Right atrium auricular region (tissue), 2 donors: Measurements from ENCODE around the gene TMEM208. TPM values are rescaled to one million over a fixed set of nuclear protein-coding genes. Genes with fewer than 3 reads are reported as not detected.

Experiments used
- DNase-seq: peaks from one replicate; pipeline ENCODE4 v3.0.0-alpha.2; 2019; ENCODE audit warnings: low spot score
- H3K27ac ChIP-seq, 2 donors: fragments of 200-600 bp; sonication (generic); 1 replicate in 1 of 2; 2 replicates in 1 of 2; pipeline ENCODE4 v1.5.1; 2016 to 2019
- H3K27me3 ChIP-seq, 2 donors: fragments of 200-600 bp; sonication (generic); one replicate each; pipeline versions ENCODE4 v1.5.1 to v1.6.0; 2017 to 2019
- H3K36me3 ChIP-seq: fragments of 200-600 bp; sonication (generic); one replicate; pipeline ENCODE4 v1.5.1; 2016
- H3K4me1 ChIP-seq, 2 donors: fragments of 200-600 bp; sonication (generic); one replicate each; pipeline versions ENCODE4 v1.5.1 to v1.6.0; 2017 to 2019
- H3K4me3 ChIP-seq, 2 donors: fragments of 200-600 bp; sonication (generic); 1 replicate in 1 of 2; 2 replicates in 1 of 2; pipeline ENCODE4 v1.5.1; 2017 to 2019; ENCODE audit warnings: mild to moderate bottlenecking in 1 of 2, moderate library complexity in 1 of 2
- H3K9me3 ChIP-seq, 2 donors: fragments of 200-600 bp; sonication (generic); one replicate each; pipeline ENCODE4 v1.5.1; 2019
- total RNA-seq, 2 donors: library from RNA; depleted of rRNA; stranded (reverse); fragments of >200 nt; gene quantifications; one replicate each; pipeline ENCODE4 v1.1.0, GENCODE V29; 2016
- TF ChIP-seq, protein P1 (sequence below), 2 donors: fragments of 200-600 bp; sonication (generic); IDR thresholded peaks; one replicate each; pipeline ENCODE4 v1.5.1; 2019; ENCODE audit warnings: antibody characterized with exemption in 2 of 2

The TMEM208 gene
- total RNA-seq, 2 donors from 2014 or later = 16.9 to 27.8 TPM

DNA sequence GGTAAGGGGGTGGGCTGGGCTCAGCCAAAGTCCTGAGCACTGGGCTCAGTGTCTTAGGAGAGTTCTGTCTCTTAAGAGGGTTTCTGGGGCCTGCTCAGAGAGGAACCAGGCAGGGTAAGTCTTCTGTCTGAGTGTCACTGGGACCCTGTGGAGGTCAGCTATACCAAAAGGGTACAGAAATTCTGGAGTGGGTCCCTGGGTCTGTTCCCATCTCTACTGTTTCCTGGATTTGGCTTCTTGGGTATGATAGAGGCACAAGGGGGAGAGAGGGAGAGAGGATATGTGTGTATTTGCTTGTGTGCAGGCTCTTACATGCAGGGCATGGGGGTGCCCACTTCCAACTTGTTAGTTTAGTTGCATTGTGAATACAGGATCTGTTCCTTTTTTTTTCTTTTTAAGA, 33.4 kb upstream of the TMEM208 start:
- H3K4me1 ChIP-seq = peaks cover 0 to 36% of the 10 kb centered on the region in 2 donors
- H3K27me3 ChIP-seq = no peaks in the 10 kb centered on the region
- TF ChIP-seq, protein P1, sequence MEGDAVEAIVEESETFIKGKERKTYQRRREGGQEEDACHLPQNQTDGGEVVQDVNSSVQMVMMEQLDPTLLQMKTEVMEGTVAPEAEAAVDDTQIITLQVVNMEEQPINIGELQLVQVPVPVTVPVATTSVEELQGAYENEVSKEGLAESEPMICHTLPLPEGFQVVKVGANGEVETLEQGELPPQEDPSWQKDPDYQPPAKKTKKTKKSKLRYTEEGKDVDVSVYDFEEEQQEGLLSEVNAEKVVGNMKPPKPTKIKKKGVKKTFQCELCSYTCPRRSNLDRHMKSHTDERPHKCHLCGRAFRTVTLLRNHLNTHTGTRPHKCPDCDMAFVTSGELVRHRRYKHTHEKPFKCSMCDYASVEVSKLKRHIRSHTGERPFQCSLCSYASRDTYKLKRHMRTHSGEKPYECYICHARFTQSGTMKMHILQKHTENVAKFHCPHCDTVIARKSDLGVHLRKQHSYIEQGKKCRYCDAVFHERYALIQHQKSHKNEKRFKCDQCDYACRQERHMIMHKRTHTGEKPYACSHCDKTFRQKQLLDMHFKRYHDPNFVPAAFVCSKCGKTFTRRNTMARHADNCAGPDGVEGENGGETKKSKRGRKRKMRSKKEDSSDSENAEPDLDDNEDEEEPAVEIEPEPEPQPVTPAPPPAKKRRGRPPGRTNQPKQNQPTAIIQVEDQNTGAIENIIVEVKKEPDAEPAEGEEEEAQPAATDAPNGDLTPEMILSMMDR (IDR thresholded peaks at IDR 0.05) = no peak
- no peak for DNase-seq
- no peaks in the 10 kb centered on the region for H3K9me3 ChIP-seq
- H3K36me3 ChIP-seq = peaks cover 50% of the 10 kb centered on the region
- no peak overlapping the region for H3K27ac ChIP-seq
- no peak overlapping the region for H3K4me3 ChIP-seq

DNA sequence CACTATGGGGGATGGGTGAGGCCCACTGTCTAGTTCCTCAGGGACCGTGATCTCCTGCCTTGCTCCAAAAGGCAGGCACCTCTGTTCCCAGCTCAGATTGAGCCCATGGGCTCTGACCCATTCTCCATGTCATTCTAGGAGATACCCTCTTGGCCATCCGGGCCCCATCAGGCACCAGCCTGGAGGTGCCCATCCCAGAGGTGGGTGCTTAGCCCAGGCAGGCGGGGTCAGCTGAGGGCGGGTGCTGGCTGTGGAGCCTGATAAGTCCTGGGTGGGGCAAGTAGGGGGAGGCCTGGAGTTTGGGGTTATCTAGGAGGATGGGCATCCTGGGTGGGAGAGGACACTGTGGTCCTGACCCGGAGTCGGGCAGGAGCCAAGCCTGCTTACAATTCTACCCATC, 32.7 kb upstream of the TMEM208 start:
- TF ChIP-seq, protein P1 (IDR thresholded peaks at IDR 0.05) = no peak
- H3K36me3 ChIP-seq = peaks cover 50% of the 10 kb centered on the region
- peaks cover 0 to 42% of the 10 kb centered on the region in 2 donors for H3K4me1 ChIP-seq
- no peaks in the 10 kb centered on the region for H3K27me3 ChIP-seq
- H3K4me3 ChIP-seq = no peak overlapping the region
- no peak for DNase-seq
- no peak overlapping the region for H3K27ac ChIP-seq
- no peaks in the 10 kb centered on the region for H3K9me3 ChIP-seq

DNA sequence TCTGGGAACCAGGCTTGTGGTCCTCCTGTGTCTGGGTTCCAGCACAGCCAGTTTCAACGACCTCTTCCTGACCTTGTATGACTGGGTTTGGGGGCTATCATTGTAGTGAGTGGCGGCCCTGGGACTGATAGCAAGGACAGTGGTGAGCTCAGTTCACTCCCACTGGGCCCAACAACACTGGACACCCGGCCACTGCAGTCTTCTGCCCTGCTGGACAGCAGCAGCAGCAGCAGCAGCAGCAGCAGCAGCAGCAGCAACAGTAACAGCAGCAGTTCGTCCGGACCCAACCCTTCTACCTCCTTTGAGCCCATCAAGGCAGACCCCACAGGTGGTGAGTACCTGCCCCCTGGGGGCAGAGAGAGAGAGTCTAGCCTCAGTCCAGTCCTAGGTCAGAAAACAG, 31.3 kb upstream of the TMEM208 start:
- Histone ChIP-seq H3K9me3 (no peaks in the 10 kb centered on the region), H3K27me3 (no peaks in the 10 kb centered on the region), H3K36me3 (peaks cover 50% of the 10 kb centered on the region), H3K27ac (no peak overlapping the region), H3K4me3 (no peak overlapping the region), H3K4me1 (peaks cover 0 to 49% of the 10 kb centered on the region in 2 donors)
- TF ChIP-seq, protein P1 (IDR thresholded peaks at IDR 0.05) = no peak
- DNase-seq = no peak

DNA sequence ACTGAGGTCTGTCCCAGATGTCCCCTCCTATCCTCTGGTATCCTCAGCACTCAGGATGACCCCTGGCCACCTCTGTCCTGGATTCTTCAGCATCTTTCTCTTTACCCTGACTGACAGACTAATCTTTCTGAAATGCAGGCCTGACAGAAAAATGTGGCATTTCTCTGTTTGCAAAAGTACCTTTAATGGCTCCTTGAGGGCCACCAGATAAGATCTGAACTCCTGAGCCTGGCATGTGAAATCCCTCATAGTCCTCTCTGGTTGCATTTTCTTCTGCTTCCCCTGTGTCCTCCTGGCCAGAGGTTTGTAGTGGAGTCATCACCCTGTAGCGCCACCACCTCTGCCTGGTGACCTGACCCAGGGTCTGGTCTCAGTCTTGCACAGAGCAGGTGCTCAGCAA, 30.0 kb upstream of the TMEM208 start:
- TF ChIP-seq, protein P1 (IDR thresholded peaks at IDR 0.05) = no peak
- Histone ChIP-seq H3K4me3 (no peak overlapping the region), H3K27ac (no peak overlapping the region), H3K4me1 (peaks cover 0 to 38% of the 10 kb centered on the region in 2 donors), H3K9me3 (no peaks in the 10 kb centered on the region), H3K36me3 (peaks cover 50% of the 10 kb centered on the region), H3K27me3 (no peaks in the 10 kb centered on the region)
- DNase-seq = no peak

DNA sequence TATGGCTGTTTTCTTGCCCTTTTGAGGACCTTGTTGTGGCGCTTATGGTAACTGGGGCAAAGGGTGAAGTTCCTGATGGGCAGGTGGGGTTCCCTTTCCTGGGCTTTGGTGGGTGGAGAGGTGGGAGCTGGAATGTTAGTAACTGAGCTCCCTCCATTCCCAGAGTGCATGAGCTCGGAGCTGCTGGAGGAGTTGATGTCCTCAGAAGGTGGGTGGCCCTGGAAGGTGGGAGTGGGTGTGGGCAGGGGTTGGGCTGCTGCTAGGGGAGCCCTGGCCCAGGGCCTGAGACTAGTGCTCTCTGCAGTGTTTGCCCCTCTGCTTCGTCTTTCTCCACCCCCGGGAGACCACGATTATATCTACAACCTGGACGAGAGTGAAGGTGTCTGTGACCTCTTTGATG, 29.2 kb upstream of the TMEM208 start:
- Histone ChIP-seq H3K4me3 (no peak overlapping the region), H3K27me3 (no peaks in the 10 kb centered on the region), H3K27ac (no peak overlapping the region), H3K4me1 (peaks cover 0 to 36% of the 10 kb centered on the region in 2 donors), H3K9me3 (no peaks in the 10 kb centered on the region), H3K36me3 (peaks cover 50% of the 10 kb centered on the region)
- no peak for DNase-seq
- TF ChIP-seq, protein P1 (IDR thresholded peaks at IDR 0.05) = no peak

DNA sequence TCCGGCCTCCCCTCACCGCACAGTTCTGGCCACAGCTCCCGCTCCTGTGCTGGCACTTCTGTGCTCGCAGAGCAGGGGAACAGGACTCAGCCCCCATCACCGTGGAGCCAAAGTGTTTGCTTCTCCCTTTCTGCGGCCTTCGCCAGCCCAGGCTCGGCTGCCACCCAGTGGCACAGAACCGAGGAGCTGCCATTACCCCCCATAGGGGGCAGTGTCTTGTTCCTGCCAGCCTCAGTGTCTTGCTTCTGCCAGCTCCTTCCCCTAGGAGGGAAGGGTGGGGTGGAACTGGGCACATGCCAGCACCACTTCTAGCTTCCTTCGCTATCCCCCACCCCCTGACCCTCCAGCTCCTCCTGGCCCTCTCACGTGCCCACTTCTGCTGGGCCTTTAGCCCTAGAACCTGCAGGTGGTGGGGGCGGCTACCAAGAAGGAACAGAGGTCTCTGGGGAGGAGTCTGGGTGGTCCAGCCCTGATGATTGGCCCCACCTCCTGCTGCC, 28.6 kb upstream of the TMEM208 start:
- Histone ChIP-seq H3K36me3 (peaks cover 49% of the 10 kb centered on the region), H3K27me3 (no peaks in the 10 kb centered on the region), H3K9me3 (no peaks in the 10 kb centered on the region), H3K4me3 (no peak overlapping the region), H3K4me1 (peaks cover 0 to 30% of the 10 kb centered on the region in 2 donors), H3K27ac (no peak overlapping the region)
- TF ChIP-seq, protein P1 (IDR thresholded peaks at IDR 0.05) = peak in 1 of 2 donors; percentile 67
- DNase-seq = no peak
